ENCODE measurements around the gene BABAM2.
A peak's percentile ranks its signal among the peaks of the same experiment; 100 is the strongest.
"Not testable (repeated sequence)": the region's sequence is repeated elsewhere in the genome, so short reads cannot be mapped to it uniquely, and the experiment has no call there.

The BABAM2 gene

GRCh38 chr2:28224648-28225472 is 334.3 kb downstream of the BABAM2 start:
- peak; percentile 97 for DNase-seq

GRCh38 chr2:28225473-28226080 is 335.0 kb downstream of the BABAM2 start:
- peak; percentile 53 for DNase-seq

- no peak for DNase-seq
Measured at GRCh38 chr2:28226558-28226957, 336.0 kb downstream of the BABAM2 start.

GRCh38 chr2:28227498-28227897 is 337.0 kb downstream of the BABAM2 start:
- no peak for DNase-seq

- DNase-seq, result peak; percentile 10
Measured at GRCh38 chr2:28228434-28228995, 338.0 kb downstream of the BABAM2 start.

- DNase-seq, result peak; percentile 57
Measured at GRCh38 chr2:28231110-28231631, 340.6 kb downstream of the BABAM2 start.

- no peak for DNase-seq
Measured at GRCh38 chr2:28232295-28232694, 341.8 kb downstream of the BABAM2 start.

GRCh38 chr2:28233164-28233676 is 342.7 kb downstream of the BABAM2 start:
- peak; percentile 70 for DNase-seq

GRCh38 chr2:28234807-28235206 is 344.3 kb downstream of the BABAM2 start:
- DNase-seq, result no peak

- DNase-seq, result peak; percentile 26
Measured at GRCh38 chr2:28239207-28239606, 348.7 kb downstream of the BABAM2 start.

GRCh38 chr2:28240937-28241336 is 350.4 kb downstream of the BABAM2 start:
- DNase-seq, result no peak

GRCh38 chr2:28247290-28247689 is 356.8 kb downstream of the BABAM2 start:
- DNase-seq, result peak; percentile 44

GRCh38 chr2:28247734-28248133 is 357.2 kb downstream of the BABAM2 start:
- DNase-seq, result no peak

GRCh38 chr2:28248511-28248910 is 358.0 kb downstream of the BABAM2 start:
- no peak for DNase-seq

- peak; percentile 90 for DNase-seq
Measured at GRCh38 chr2:28250006-28250405, 359.5 kb downstream of the BABAM2 start.

GRCh38 chr2:28251337-28251736 is 360.8 kb downstream of the BABAM2 start:
- DNase-seq, result no peak

GRCh38 chr2:28252311-28252710 is 361.8 kb downstream of the BABAM2 start:
- no peak for DNase-seq

- DNase-seq, result no peak
Measured at GRCh38 chr2:28253543-28253942, 363.0 kb downstream of the BABAM2 start.

- not testable (repeated sequence) for DNase-seq
Measured at GRCh38 chr2:28255231-28255630, 364.7 kb downstream of the BABAM2 start.

- no peak for DNase-seq
Measured at GRCh38 chr2:28257182-28257581, 366.7 kb downstream of the BABAM2 start.

GRCh38 chr2:28259226-28259625 is 368.7 kb downstream of the BABAM2 start:
- not testable (repeated sequence) for DNase-seq

GRCh38 chr2:28263690-28264089 is 373.2 kb downstream of the BABAM2 start:
- DNase-seq, result no peak

GRCh38 chr2:28267282-28267681 is 376.8 kb downstream of the BABAM2 start:
- no peak for DNase-seq

GRCh38 chr2:28268386-28268785 is 377.9 kb downstream of the BABAM2 start:
- peak; percentile 59 for DNase-seq
